Stimulated activated CD8-positive, alpha-beta memory T cell treated with anti-CD3 and anti-CD28 coated beads, Interleukin-15, amount 100 ng/mL, for 4 hours (primary cell): ENCODE measurements around the gene UQCC5.

Experiments used
- DNase-seq, 2 donors: peaks; one replicate each; pipeline ENCODE4 v3.0.0-alpha.2; 2020; ENCODE audit warnings: low read depth in 2 of 2

UQCC5 gene

DNA sequence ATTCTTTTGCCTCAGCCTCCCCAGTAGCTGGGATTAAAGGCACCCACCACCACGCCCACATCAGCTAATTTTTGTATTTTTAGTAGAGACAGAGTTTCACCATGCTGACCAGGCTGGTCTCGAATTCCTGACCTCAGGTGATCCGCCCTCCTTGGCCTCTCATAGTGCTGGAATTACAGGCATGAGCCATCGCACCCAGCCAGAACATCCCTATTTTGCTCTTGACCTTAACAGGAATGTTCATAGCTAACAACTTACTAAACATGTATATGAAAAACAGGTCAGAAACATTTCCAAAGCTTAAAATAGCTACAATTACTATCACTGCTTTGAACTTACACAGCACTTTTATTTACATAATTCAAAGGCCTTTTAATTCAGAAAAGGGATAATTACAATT is 33.7 kb downstream of the UQCC5 start:
- no peak for DNase-seq

DNA sequence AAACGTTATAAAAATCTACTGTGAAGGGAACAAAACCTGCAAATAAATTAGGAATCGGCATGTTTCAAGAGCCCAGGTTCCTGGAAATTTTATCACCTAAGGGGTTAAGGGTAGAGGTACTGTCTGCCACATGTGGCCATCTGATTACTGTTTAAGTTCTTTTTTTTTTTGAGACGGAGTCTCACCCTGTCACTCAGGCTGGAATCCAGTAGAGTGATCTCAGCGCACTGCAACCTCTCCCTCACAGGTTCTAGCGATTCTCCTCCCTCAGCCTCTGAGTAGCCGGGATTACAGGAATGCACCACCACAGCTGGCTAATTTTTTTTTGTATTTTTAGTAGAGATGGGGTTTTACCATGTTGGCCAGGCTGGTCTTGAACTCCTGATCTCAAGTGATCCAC is 35.8 kb downstream of the UQCC5 start:
- DNase-seq: no peak

DNA sequence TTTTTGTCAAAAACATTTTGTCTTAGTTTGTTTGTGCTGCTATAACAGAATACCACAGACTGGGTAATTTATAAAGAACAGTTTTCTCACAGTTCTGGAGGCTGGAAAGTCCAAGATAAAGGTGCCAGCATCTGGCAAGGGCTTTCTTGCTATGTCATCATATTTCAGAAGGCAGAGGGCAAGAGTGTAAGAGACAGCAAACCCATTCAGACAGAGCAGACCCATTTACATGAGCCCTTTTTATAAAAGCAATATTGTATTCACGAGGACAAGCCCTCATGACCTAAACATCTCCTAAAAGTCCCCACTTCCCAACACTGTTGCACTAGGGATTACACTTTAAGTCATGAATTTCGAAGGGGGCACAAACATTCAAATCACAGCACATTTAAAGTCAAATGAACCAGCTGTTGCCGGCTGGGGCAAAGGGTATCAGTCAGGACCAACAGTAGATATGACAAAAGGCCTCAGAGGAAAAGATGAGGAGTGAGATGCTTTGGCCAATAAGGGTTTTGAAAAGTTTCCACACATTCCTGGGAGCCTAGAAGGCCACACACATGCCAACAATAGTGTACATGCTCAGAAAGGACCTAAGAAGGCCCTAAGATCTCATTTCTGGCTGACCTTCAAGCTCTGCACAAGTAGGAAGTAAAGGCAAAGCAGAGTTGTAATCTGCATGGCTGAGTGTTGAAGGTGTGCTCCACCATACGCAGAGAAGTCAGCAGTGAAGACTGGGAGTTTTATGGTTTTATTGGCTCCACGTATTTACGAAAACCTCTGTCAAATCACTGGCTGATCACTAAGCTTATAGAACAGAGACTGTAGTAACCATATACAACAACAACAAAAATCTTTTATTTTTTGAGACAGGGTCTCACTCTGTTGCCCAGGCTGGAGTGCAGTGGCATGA is 37.9 kb downstream of the UQCC5 start:
- DNase-seq: no peak
